HG02938 (cell line): ENCODE data around the gene PI4K2B.
A peak's percentile ranks its signal among the peaks of the same experiment; 100 is the strongest.
"Not testable (repeated sequence)": the region's sequence is repeated elsewhere in the genome, so short reads cannot be mapped to it uniquely, and the experiment has no call there.

Experiments used
- ATAC-seq: cut with Tn5 transposase; IDR thresholded peaks from one replicate; pipeline ENCODE4 v1.9.1; 2021; ENCODE audit warnings: mild to moderate bottlenecking, moderate library complexity; ENCODE audit not compliant: unreplicated experiment

PI4K2B gene

DNA sequence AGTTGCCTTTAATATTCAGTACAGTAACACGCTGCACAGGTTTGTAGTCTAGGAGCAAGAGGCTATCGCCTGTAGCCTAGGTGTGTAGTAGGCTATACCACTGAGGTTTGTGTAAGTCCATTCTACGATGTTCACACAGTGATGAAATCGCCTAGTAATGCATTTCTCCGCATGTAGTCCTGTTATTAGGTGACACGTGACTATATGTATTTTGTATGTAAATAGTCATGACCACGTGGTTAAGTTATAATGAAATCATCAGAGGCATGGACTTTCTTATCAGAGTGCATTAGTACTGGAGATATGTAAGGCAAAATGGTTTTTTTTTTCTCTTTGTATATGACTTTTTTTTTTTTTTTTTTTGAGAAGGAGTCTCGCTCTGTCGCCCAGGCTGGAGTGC is 68.8 kb downstream of the PI4K2B start:
- ATAC-seq, result no peak

GRCh38 chr4:25303578-25303977 is 69.7 kb downstream of the PI4K2B start:
- no peak for ATAC-seq

- no peak for ATAC-seq
These were observed 72.8 kb downstream of the PI4K2B start for GRCh38 chr4:25306518-25307057.

GRCh38 chr4:25307596-25307995 is 73.8 kb downstream of the PI4K2B start:
- ATAC-seq, result no peak

DNA sequence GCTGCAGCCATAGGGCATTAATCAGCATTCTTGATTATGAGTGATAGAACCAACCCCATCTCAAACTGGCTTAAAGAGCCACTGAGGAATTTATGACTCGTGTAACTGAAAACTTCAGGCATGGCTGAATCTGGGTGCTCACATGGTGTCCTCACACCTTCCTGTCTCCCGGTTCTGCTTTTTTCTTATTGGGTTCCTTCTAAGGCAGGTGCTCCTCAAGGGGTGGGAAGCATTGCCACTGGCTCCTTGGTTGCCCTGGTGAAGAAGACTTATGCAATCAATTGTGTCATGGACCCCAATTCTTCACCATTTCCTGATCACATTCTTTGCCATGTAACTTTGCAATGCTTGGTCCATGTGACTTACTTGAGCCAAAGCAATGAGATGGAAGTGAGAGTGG is 74.5 kb downstream of the PI4K2B start:
- no peak for ATAC-seq

DNA sequence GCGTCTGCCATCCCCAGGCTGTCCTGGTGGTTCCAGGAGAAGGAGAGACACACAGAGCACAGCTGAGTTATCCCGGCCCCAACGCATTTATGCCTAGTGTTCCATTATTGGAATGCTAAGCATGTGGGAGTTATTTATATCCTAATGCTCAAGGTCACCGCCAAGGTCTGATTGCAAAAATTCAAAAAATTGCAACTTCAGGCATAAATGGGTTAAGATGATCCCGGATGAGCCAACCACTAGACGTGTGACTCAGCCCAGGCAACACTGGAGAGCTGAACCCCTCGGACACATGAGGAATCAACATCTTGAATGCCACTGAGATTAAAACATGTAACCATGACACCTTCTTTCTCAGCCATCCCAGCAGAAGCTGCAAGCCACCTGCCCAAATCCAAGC is 74.9 kb downstream of the PI4K2B start:
- no peak for ATAC-seq

GRCh38 chr4:25310066-25310802 is 76.4 kb downstream of the PI4K2B start:
- peak; percentile 45 for ATAC-seq

- ATAC-seq, result no peak
These were observed 77.0 kb downstream of the PI4K2B start for GRCh38 chr4:25310803-25311166.

- peak; percentile 80 for ATAC-seq
These were observed 78.8 kb downstream of the PI4K2B start, which contains the start of gene ZCCHC4 for GRCh38 chr4:25312496-25313200. Gene ZCCHC4 (plus strand): TSS chr4:25312774. CDS start chr4:25312810, 36 bp downstream.

DNA sequence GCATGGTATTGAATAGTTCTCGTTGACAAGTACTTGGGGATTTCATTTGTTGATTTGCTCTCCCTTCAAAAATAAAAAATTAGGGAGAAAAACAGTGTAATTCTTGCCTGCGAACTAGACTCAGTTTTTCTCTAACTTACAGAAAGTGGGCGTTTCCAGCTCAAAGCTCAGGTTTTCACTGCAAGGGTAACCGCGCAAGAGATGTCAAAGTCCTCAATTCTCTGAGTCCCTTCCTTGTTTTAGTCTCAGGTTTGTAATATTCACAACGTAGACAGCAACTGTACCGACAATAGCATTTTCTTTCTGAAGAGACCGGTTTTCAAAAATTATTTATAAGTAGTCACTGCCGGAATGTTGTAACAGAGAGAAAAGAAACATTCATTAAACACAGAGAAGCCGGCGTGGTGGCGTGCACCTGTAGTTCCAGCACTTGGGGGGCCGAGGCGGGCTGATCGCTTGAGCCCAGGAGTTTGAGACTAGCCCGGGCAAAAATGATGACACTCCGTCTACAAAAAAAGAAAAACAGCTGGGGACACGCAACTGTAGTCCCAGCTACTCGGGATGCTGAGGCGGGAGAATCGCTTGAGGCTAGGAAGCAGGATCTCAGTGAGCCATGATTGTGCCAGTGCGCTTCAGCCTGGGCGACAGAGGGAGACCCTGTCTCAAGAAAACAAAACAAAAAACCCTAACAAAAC is 79.5 kb downstream of the PI4K2B start:
- ATAC-seq, result no peak

GRCh38 chr4:25320336-25320735 is 86.5 kb downstream of the PI4K2B start:
- no peak for ATAC-seq

GRCh38 chr4:25320773-25321172 is 86.9 kb downstream of the PI4K2B start:
- ATAC-seq, result no peak

DNA sequence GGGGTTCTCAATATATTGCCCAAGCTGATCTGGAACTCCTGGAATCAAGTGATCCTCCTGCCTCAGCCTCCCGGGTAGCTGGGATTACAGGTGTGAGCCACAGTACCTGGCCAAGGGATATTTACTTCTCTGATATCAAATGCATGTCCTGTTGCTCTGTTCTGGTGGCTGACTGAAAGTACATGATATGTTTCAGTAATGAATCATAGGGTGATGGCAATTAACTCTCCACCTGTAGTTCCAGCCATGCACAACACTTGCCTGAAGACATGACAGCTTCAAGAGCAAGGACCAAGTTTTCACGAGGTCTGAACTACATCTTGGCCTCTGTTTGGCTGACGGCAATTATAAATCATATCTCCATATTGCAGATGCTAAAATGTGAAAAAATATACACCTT is 87.9 kb downstream of the PI4K2B start:
- ATAC-seq, result no peak

- not testable (repeated sequence) for ATAC-seq
These were observed 94.6 kb downstream of the PI4K2B start for GRCh38 chr4:25328463-25328862.
